ENCODE results near the gene MAP7. TPM values are rescaled to one million over a fixed set of nuclear protein-coding genes. Genes with fewer than 3 reads are reported as not detected.

The MAP7 gene
- total RNA-seq, 1 donor from 2014 or later: 1.3 TPM

GRCh38 chr6:136477548-136477947 is 72.7 kb downstream of the MAP7 start:
- no peaks in the 10 kb centered on the region for H3K27me3 Mint-ChIP-seq (ENCODE audit: unreplicated experiment)
- no peaks in the 10 kb centered on the region for H3K4me1 Mint-ChIP-seq (ENCODE audit: unreplicated experiment)
- no peak overlapping the region for H3K27ac Mint-ChIP-seq (ENCODE audit: unreplicated experiment)
- no peak overlapping the region for H3K4me3 Mint-ChIP-seq (ENCODE audit: unreplicated experiment)
- no peak for TF ChIP-seq CTCF (IDR thresholded peaks at IDR 0.05; ENCODE audit: unreplicated experiment)
- no peak for DNase-seq (ENCODE audit: low spot score)
- H3K9me3 Mint-ChIP-seq (ENCODE audit: unreplicated experiment): no peaks in the 10 kb centered on the region
- H3K36me3 Mint-ChIP-seq (ENCODE audit: low read depth, unreplicated experiment): no peaks in the 10 kb centered on the region

GRCh38 chr6:136475686-136476085 is 74.5 kb downstream of the MAP7 start:
- H3K27ac Mint-ChIP-seq (ENCODE audit: unreplicated experiment): no peak overlapping the region
- no peaks in the 10 kb centered on the region for H3K9me3 Mint-ChIP-seq (ENCODE audit: unreplicated experiment)
- no peaks in the 10 kb centered on the region for H3K36me3 Mint-ChIP-seq (ENCODE audit: low read depth, unreplicated experiment)
- no peak for TF ChIP-seq CTCF (IDR thresholded peaks at IDR 0.05; ENCODE audit: unreplicated experiment)
- no peak for DNase-seq (ENCODE audit: low spot score)
- H3K27me3 Mint-ChIP-seq (ENCODE audit: unreplicated experiment): no peaks in the 10 kb centered on the region
- H3K4me1 Mint-ChIP-seq (ENCODE audit: unreplicated experiment): no peaks in the 10 kb centered on the region
- H3K4me3 Mint-ChIP-seq (ENCODE audit: unreplicated experiment): no peak overlapping the region

GRCh38 chr6:136474241-136474640 is 76.0 kb downstream of the MAP7 start:
- no peak for TF ChIP-seq CTCF (IDR thresholded peaks at IDR 0.05; ENCODE audit: unreplicated experiment)
- H3K36me3 Mint-ChIP-seq (ENCODE audit: low read depth, unreplicated experiment): no peaks in the 10 kb centered on the region
- H3K4me3 Mint-ChIP-seq (ENCODE audit: unreplicated experiment): no peak overlapping the region
- no peaks in the 10 kb centered on the region for H3K9me3 Mint-ChIP-seq (ENCODE audit: unreplicated experiment)
- H3K27ac Mint-ChIP-seq (ENCODE audit: unreplicated experiment): no peak overlapping the region
- H3K4me1 Mint-ChIP-seq (ENCODE audit: unreplicated experiment): no peaks in the 10 kb centered on the region
- no peak for DNase-seq (ENCODE audit: low spot score)
- no peaks in the 10 kb centered on the region for H3K27me3 Mint-ChIP-seq (ENCODE audit: unreplicated experiment)

- Mint-ChIP-seq H3K9me3 (ENCODE audit: unreplicated experiment) (no peaks in the 10 kb centered on the region), H3K27me3 (ENCODE audit: unreplicated experiment) (no peaks in the 10 kb centered on the region), H3K4me3 (ENCODE audit: unreplicated experiment) (no peak overlapping the region), H3K4me1 (ENCODE audit: unreplicated experiment) (no peaks in the 10 kb centered on the region), H3K36me3 (ENCODE audit: low read depth, unreplicated experiment) (no peaks in the 10 kb centered on the region), H3K27ac (ENCODE audit: unreplicated experiment) (no peak overlapping the region)
- TF ChIP-seq CTCF (IDR thresholded peaks at IDR 0.05; ENCODE audit: unreplicated experiment): no peak
- no peak for DNase-seq (ENCODE audit: low spot score)
These were observed 78.3 kb downstream of the MAP7 start for GRCh38 chr6:136471922-136472321.

- Mint-ChIP-seq H3K9me3 (ENCODE audit: unreplicated experiment) (no peaks in the 10 kb centered on the region), H3K4me3 (ENCODE audit: unreplicated experiment) (no peak overlapping the region), H3K27ac (ENCODE audit: unreplicated experiment) (no peak overlapping the region), H3K4me1 (ENCODE audit: unreplicated experiment) (no peaks in the 10 kb centered on the region), H3K27me3 (ENCODE audit: unreplicated experiment) (no peaks in the 10 kb centered on the region), H3K36me3 (ENCODE audit: low read depth, unreplicated experiment) (no peaks in the 10 kb centered on the region)
- no peak for TF ChIP-seq CTCF (IDR thresholded peaks at IDR 0.05; ENCODE audit: unreplicated experiment)
- DNase-seq (ENCODE audit: low spot score): no peak
These were observed 78.8 kb downstream of the MAP7 start for GRCh38 chr6:136471372-136471771.

Measured in endothelial cell (in vitro differentiated cells).